Esophagus (tissue), 2 donors: ENCODE results near the gene SPOCD1. TPM values are rescaled to one million over a fixed set of nuclear protein-coding genes. Genes with fewer than 3 reads are reported as not detected.

Experiments used
- H3K27ac ChIP-seq, 2 donors: one replicate each; pipeline ENCODE4 v1.5.1; 2013; ENCODE audit warnings: low read depth in 2 of 2, mild to moderate bottlenecking in 2 of 2, inconsistent platforms in 1 of 2, low read length in 1 of 2, moderate library complexity in 1 of 2
- H3K27me3 ChIP-seq, 2 donors: one replicate each; pipeline ENCODE4 v1.6.1; 2013; ENCODE audit warnings: low read length in 2 of 2, control low read depth in 1 of 2, mild to moderate bottlenecking in 1 of 2; ENCODE audit not compliant: insufficient read depth in 2 of 2, control insufficient read depth in 1 of 2
- H3K36me3 ChIP-seq, 2 donors: one replicate each; pipeline ENCODE4 v1.6.1; 2013; ENCODE audit warnings: low read length in 1 of 2; ENCODE audit not compliant: control insufficient read depth in 2 of 2, insufficient read depth in 2 of 2
- H3K4me1 ChIP-seq, 2 donors: one replicate each; pipeline ENCODE4 v1.6.1; 2013; ENCODE audit warnings: low read length in 1 of 2; ENCODE audit not compliant: control insufficient read depth in 2 of 2, insufficient read depth in 2 of 2
- H3K4me3 ChIP-seq, 2 donors: one replicate each; pipeline ENCODE4 v1.5.1; 2013; ENCODE audit warnings: low read length in 2 of 2, mild to moderate bottlenecking in 2 of 2, low read depth in 1 of 2, moderate library complexity in 1 of 2
- H3K9me3 ChIP-seq, 2 donors: one replicate each; pipeline ENCODE4 v1.6.1; 2013; ENCODE audit warnings: mild to moderate bottlenecking in 2 of 2, low read depth in 1 of 2, low read length in 1 of 2, moderate library complexity in 1 of 2; ENCODE audit not compliant: control insufficient read depth in 2 of 2, insufficient read depth in 1 of 2
- WGBS, 2 donors: extraction: QIAGEN DNeasy Blood & Tissue Kit; methylation state at CpG; one replicate each; pipeline ENCODE4 v1.1.7; 2013; 5-methylcytosine and 5-hydroxymethylcytosine counted together
- polyA plus RNA-seq, 2 donors: library from polyadenylated mRNA; stranded (reverse); fragments of 200-250 nt; gene quantifications; one replicate each; pipeline ENCODE4 v1.2.3, GENCODE V29; 2013
- donor health status: healthy with polysubstance abuse.
- donor health status: Bipolar disorder and iron deficiency.

The SPOCD1 gene
- polyA plus RNA-seq, 2 donors, result 0.08 to 0.13 TPM

DNA sequence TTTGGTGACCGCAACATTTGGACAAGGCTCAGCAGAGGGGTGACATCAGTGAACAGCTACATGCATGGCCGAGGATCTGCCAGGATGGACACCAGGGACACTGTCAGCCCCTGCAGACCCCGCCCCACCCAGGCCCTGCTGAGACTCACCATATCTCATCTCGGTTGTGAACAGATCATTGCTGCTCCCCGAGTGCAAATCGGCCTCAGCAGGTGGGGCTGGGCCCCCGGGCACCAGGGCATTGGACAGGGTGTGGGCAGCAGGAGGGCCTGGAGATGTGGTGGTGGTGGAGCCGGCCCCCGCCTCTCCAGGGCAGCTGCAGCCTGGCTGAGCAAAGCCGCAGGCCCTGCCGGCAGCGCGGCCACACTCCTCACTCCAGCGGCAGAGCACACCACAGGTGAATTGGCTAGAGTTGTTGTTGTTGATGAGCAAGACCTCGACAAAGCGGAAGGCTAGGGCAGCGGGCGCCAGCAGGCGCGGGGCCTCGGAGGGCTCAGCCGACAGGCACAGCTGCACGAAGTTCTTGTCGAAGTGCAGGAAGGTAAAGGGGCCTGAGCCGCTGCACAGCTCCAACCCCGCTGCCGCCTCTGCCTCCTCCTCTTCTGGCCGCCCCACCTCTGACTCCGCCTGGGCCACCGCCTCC is 59.9 kb downstream of the SPOCD1 start:
- WGBS, 2 donors, result 89 to 90% methylated on average over 26 to 30 of the region's 30 CpGs
- H3K4me3 ChIP-seq, result no peak overlapping the region
- no peak overlapping the region for H3K27ac ChIP-seq
- H3K27me3 ChIP-seq, result no peaks in the 10 kb centered on the region
- no peaks in the 10 kb centered on the region for H3K36me3 ChIP-seq
- H3K9me3 ChIP-seq, result no peaks in the 10 kb centered on the region
- no peaks in the 10 kb centered on the region for H3K4me1 ChIP-seq

- Histone ChIP-seq H3K4me3 (no peak overlapping the region), H3K27ac (no peak overlapping the region), H3K27me3 (no peaks in the 10 kb centered on the region), H3K9me3 (no peaks in the 10 kb centered on the region), H3K4me1 (no peaks in the 10 kb centered on the region), H3K36me3 (no peaks in the 10 kb centered on the region)
- 60 to 70% methylated on average over 9 of the region's 9 CpGs for WGBS, 2 donors
These were observed 60.6 kb downstream of the SPOCD1 start for GRCh38 chr1:31755197-31755611.

- H3K4me3 ChIP-seq, result no peak overlapping the region
- no peaks in the 10 kb centered on the region for H3K27me3 ChIP-seq
- 88 to 94% methylated on average over 15 of the region's 15 CpGs for WGBS, 2 donors
- no peaks in the 10 kb centered on the region for H3K4me1 ChIP-seq
- no peak overlapping the region for H3K27ac ChIP-seq
- H3K36me3 ChIP-seq, result no peaks in the 10 kb centered on the region
- no peaks in the 10 kb centered on the region for H3K9me3 ChIP-seq
These were observed 61.4 kb downstream of the SPOCD1 start for GRCh38 chr1:31754397-31754796.

DNA sequence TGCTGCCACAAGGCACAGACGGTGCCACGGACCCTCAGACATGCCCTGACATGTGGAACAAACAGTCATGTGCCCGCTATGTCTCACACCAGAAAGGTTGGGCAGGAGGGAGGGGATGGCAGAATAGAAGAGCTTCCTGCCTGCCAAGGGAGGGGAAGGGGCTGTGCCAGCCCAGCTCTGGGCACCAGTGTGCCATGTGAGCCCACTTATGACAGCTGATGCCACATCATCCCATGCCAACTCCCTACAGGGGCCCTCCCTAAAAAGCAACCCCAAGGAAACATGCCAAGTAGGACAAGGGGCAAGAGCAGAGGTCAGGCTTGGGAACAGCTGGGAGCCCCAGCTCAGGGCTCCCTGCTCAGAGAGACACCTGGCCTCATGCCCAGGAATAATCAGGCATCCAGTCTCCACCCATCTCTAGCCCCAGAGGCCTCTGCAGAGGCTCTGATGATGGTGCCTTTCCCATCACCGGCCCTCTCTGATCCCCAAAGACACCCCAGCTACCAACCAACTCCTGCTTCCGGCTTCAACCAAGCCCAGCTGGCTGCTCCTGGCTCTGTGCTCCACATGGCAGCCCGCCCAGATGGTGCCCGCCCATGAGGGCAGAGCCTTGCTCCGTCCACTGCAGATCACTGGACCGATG is 62.0 kb downstream of the SPOCD1 start:
- 56 to 59% methylated on average over 9 of the region's 9 CpGs for WGBS, 2 donors
- H3K36me3 ChIP-seq, result no peaks in the 10 kb centered on the region
- no peak overlapping the region for H3K27ac ChIP-seq
- H3K27me3 ChIP-seq, result no peaks in the 10 kb centered on the region
- no peak overlapping the region for H3K4me3 ChIP-seq
- H3K4me1 ChIP-seq, result no peaks in the 10 kb centered on the region
- H3K9me3 ChIP-seq, result no peaks in the 10 kb centered on the region

DNA sequence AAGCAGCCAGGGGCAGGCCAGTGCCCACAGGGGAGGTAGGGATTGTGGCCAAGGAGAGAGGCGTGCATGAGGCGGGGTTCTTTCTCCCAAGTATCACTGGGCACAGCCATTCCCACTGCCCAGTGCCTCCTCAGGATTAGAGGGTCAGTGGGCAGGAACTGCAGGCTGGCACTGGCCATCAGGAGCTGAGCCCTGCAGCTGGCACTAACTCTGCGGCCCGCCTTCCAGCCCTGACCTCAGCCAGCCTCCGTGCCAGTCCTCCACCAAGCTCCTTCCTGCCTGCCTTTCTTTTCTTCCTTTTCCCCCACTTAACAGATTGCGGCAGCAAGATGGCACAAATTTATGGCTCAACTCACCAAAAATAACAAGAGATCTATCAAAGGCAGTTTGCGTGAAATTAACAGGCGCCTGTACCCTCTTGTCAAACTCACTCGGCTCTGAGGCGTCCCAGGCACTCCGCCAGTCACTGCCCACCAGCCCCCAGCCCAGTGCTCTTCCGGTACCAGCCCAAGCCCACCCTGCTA is 62.8 kb downstream of the SPOCD1 start:
- WGBS, 2 donors, result 80 to 82% methylated on average over 12 of the region's 12 CpGs
- H3K9me3 ChIP-seq, result no peaks in the 10 kb centered on the region
- no peak overlapping the region for H3K27ac ChIP-seq
- no peak overlapping the region for H3K4me3 ChIP-seq
- H3K36me3 ChIP-seq, result no peaks in the 10 kb centered on the region
- H3K27me3 ChIP-seq, result no peaks in the 10 kb centered on the region
- H3K4me1 ChIP-seq, result no peaks in the 10 kb centered on the region

GRCh38 chr1:31752258-31752657 is 63.6 kb downstream of the SPOCD1 start:
- Histone ChIP-seq H3K4me3 (no peak overlapping the region), H3K27me3 (no peaks in the 10 kb centered on the region), H3K4me1 (no peaks in the 10 kb centered on the region), H3K9me3 (no peaks in the 10 kb centered on the region), H3K27ac (no peak overlapping the region), H3K36me3 (no peaks in the 10 kb centered on the region)
- WGBS, 2 donors, result 62 to 72% methylated on average over 7 of the region's 7 CpGs

DNA sequence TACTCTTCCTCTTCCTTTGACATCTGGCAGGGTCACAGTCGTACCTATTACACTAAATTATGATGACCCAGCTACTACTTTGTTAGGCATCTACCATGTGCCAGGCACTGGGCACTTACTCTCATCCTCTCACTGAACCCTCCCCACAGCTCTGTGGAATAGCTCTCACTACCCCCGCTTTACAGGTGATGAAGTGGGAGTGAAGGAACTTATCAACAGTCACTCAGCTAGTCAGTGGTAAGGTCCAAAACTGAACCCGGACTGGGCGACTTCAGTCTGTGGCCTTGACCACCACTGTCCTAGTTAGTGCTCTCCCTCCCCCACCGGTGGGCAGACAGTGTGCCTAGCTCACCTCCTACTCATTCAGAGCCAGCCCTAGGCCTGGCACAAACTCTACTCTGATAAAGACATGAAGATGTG is 64.0 kb downstream of the SPOCD1 start:
- no peaks in the 10 kb centered on the region for H3K27me3 ChIP-seq
- no peaks in the 10 kb centered on the region for H3K4me1 ChIP-seq
- no peak overlapping the region for H3K27ac ChIP-seq
- WGBS, 2 donors, result 77 to 82% methylated on average over 5 of the region's 5 CpGs
- H3K9me3 ChIP-seq, result no peaks in the 10 kb centered on the region
- H3K36me3 ChIP-seq, result no peaks in the 10 kb centered on the region
- H3K4me3 ChIP-seq, result no peak overlapping the region

DNA sequence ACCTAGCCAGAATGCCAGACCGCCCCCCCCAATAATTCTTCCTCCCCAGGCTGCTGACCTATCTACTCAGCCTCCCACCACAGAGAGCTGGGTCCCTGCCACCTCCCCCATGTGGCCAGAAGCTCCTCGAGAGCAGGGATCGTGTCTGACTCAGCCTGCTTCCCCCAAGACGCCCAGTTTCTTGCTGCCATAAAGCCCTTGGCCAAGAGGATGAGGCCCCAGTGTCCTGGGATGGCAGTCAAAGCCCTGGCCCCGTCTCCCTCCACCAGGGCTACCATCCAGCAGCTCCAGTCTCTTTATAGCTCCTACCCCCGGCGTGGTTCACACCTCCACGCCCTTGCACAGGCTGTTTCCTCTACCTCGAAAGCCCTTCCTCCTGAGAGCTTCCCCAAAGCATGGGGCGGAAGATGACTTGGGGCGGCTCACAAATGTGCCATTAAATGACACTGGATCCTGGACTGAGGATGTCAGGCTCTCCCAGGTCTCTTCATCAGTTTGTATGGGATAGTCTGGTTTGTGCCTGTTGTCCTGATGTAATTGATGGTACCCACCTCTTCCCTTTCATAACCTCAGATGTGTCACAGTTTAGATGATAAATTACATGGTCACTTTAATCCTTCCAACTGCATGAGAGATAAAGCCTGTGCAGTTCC is 64.8 kb downstream of the SPOCD1 start:
- no peak overlapping the region for H3K4me3 ChIP-seq
- no peaks in the 10 kb centered on the region for H3K27me3 ChIP-seq
- no peaks in the 10 kb centered on the region for H3K4me1 ChIP-seq
- H3K27ac ChIP-seq, result no peak overlapping the region
- no peaks in the 10 kb centered on the region for H3K9me3 ChIP-seq
- H3K36me3 ChIP-seq, result no peaks in the 10 kb centered on the region
- WGBS, 2 donors, result 51 to 53% methylated on average over 11 of the region's 11 CpGs

DNA sequence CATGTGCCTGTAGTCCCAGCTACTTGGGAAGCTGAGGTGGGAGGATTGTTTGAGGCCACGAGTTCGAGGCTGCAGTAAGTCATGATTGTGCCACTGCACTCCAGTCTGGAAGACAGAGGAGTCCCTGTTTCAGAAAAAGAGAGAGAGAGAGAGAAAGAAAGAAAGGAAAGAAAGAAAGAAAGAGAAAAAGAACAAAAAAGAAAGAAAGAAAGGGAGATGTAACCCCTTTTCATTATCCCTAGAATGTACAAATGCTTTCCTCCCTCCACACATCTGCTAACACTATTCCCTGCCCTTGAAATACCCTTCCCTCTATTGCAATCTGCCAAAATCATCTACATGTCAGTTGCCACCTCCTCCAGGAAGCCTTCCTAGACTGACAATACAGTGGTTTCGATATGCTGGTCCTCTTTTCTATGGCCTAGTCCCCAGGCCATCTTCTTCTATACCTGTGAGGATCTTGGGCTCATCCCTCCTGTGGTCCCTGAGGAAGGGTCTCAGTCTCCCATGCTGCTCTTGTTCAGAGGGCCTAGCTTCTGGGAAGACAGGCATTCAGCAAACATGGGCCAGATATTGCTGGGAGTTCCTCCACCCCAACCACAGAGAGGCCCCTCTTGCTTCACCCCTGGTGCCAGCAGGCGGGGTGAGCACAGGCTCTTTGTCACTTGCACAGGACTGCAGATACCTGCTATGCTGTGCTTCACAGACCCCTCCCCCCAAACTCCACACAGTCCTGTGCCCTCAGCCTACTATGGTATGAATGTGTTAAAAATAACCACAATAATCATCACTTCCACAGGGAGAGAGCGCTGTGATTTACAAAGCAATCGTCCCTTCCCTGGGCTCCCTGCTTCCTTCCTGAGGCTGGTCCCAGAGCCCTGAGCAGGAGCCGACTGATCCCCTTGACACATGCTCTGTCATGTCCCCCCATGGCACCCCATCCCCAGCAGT is 65.8 kb downstream of the SPOCD1 start:
- H3K27ac ChIP-seq, result no peak overlapping the region
- H3K27me3 ChIP-seq, result no peaks in the 10 kb centered on the region
- no peaks in the 10 kb centered on the region for H3K36me3 ChIP-seq
- no peaks in the 10 kb centered on the region for H3K9me3 ChIP-seq
- WGBS, 2 donors, result 80 to 86% methylated on average over 7 of the region's 7 CpGs
- H3K4me3 ChIP-seq, result no peak overlapping the region
- no peaks in the 10 kb centered on the region for H3K4me1 ChIP-seq
